ENCODE results near the gene RNF19B. TPM values are rescaled to one million over a fixed set of nuclear protein-coding genes. Genes with fewer than 3 reads are reported as not detected.
"Not testable (repeated sequence)": the region's sequence is repeated elsewhere in the genome, so short reads cannot be mapped to it uniquely, and the experiment has no call there.

Gene RNF19B
- total and polyA plus RNA-seq, 9 donors, result 6.8 to 11.1 (median 9.7) TPM

GRCh38 chr1:33005117-33005837 lies 40.7 kb upstream of the RNF19B start:
- no CpG with 5 or more reads among the region's 2 CpGs for WGBS (ENCODE audit: insufficient coverage)
- H3K27ac ChIP-seq (ENCODE audit: low read length), result no peak overlapping the region

DNA sequence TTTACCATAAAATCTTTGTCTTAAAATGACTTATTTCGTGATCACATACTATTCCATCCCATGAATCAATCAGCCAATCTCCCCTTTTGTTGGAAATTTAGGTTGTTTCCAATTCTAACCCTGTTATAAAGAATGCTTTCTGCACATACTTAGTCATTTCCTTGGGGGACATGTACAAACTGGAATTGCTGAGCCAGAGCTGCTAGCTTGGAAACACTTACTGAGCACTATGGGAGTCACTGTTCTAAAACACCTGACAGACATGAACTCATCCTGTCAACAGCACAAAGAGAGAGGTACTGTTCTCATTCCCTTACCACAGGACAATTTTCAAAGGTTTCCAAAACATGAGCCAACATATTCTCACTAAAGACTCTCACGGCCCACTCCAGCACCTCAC lies 40.0 kb upstream of the RNF19B start:
- peaks cover 2% of the 10 kb centered on the region for H3K4me1 ChIP-seq (ENCODE audit: control insufficient read depth, insufficient read depth, low read length)
- H3K27ac ChIP-seq (ENCODE audit: low read length), result no peak overlapping the region
- no peaks in the 10 kb centered on the region for H3K9me3 ChIP-seq (replicated peaks; ENCODE audit: control insufficient read depth, low read depth, low read length)
- H3K27me3 ChIP-seq (ENCODE audit: control insufficient read depth, insufficient read depth, low read length), result no peaks in the 10 kb centered on the region
- H3K36me3 ChIP-seq (ENCODE audit: control insufficient read depth, insufficient read depth, low read length), result peaks cover 25% of the 10 kb centered on the region
- WGBS (ENCODE audit: insufficient coverage), result 20% methylated on average over 1 of the region's 2 CpGs
- H3K4me3 ChIP-seq (ENCODE audit: low read length), result no peak overlapping the region
- no peak for DNase-seq

More at GRCh38 chr1:33005117-33005837, 40.7 kb upstream of the RNF19B start:
- H3K9me3 ChIP-seq (replicated peaks; ENCODE audit: control insufficient read depth, low read depth, low read length), result no peaks in the 10 kb centered on the region
- H3K36me3 ChIP-seq (ENCODE audit: control insufficient read depth, insufficient read depth, low read length), result peaks cover 27% of the 10 kb centered on the region
- H3K27me3 ChIP-seq (ENCODE audit: control insufficient read depth, insufficient read depth, low read length), result no peaks in the 10 kb centered on the region
- no peak overlapping the region for H3K4me3 ChIP-seq (ENCODE audit: low read length)
- no peak for DNase-seq
- peaks cover 2% of the 10 kb centered on the region for H3K4me1 ChIP-seq (ENCODE audit: control insufficient read depth, insufficient read depth, low read length)

- Histone ChIP-seq H3K27ac (ENCODE audit: low read length) (no peak overlapping the region), H3K36me3 (ENCODE audit: control insufficient read depth, insufficient read depth, low read length) (peaks cover 16% of the 10 kb centered on the region), H3K27me3 (ENCODE audit: control insufficient read depth, insufficient read depth, low read length) (no peaks in the 10 kb centered on the region), H3K9me3 (replicated peaks; ENCODE audit: control insufficient read depth, low read depth, low read length) (no peaks in the 10 kb centered on the region), H3K4me1 (ENCODE audit: control insufficient read depth, insufficient read depth, low read length) (peaks cover 10% of the 10 kb centered on the region), H3K4me3 (ENCODE audit: low read length) (no peak overlapping the region)
- 100% methylated on average over 1 of the region's 4 CpGs for WGBS (ENCODE audit: insufficient coverage)
- no peak for DNase-seq
Measured at GRCh38 chr1:33003657-33004056, 39.0 kb upstream of the RNF19B start.

DNA sequence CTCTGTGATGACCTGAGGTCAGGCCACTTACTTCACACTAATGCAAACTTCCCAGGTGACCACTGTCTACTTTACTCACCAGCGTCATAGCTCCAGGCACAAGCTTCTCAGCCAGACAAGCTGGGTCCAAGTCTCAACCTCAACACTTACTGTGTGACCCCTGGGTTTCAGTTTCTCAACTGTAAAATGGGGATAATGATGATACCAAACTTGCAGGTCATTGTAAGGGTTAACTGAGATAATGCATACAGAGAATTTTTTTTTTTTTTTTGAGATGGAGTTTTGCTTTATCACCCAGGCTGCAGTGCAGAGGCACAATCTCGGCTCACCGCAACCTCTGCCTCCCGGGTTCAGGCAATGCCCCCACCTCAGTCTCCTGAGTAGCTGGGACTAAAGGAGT lies 37.4 kb upstream of the RNF19B start:
- Histone ChIP-seq H3K36me3 (ENCODE audit: control insufficient read depth, insufficient read depth, low read length) (peaks cover 3% of the 10 kb centered on the region), H3K4me3 (ENCODE audit: low read length) (no peak overlapping the region), H3K27ac (ENCODE audit: low read length) (no peak overlapping the region), H3K9me3 (replicated peaks; ENCODE audit: control insufficient read depth, low read depth, low read length) (no peaks in the 10 kb centered on the region), H3K27me3 (ENCODE audit: control insufficient read depth, insufficient read depth, low read length) (no peaks in the 10 kb centered on the region), H3K4me1 (ENCODE audit: control insufficient read depth, insufficient read depth, low read length) (peaks cover 24% of the 10 kb centered on the region)
- no peak for DNase-seq
- no CpG with 5 or more reads among the region's 4 CpGs for WGBS (ENCODE audit: insufficient coverage)

- Histone ChIP-seq H3K27ac (ENCODE audit: low read length) (no peak overlapping the region), H3K4me1 (ENCODE audit: control insufficient read depth, insufficient read depth, low read length) (peaks cover 28% of the 10 kb centered on the region), H3K9me3 (replicated peaks; ENCODE audit: control insufficient read depth, low read depth, low read length) (no peaks in the 10 kb centered on the region), H3K4me3 (ENCODE audit: low read length) (no peak overlapping the region), H3K27me3 (ENCODE audit: control insufficient read depth, insufficient read depth, low read length) (no peaks in the 10 kb centered on the region), H3K36me3 (ENCODE audit: control insufficient read depth, insufficient read depth, low read length) (peaks cover 3% of the 10 kb centered on the region)
- DNase-seq, result no peak
- WGBS (ENCODE audit: insufficient coverage), result 100% methylated on average over 1 of the region's 2 CpGs
Measured at GRCh38 chr1:33001282-33001681, 36.7 kb upstream of the RNF19B start.

DNA sequence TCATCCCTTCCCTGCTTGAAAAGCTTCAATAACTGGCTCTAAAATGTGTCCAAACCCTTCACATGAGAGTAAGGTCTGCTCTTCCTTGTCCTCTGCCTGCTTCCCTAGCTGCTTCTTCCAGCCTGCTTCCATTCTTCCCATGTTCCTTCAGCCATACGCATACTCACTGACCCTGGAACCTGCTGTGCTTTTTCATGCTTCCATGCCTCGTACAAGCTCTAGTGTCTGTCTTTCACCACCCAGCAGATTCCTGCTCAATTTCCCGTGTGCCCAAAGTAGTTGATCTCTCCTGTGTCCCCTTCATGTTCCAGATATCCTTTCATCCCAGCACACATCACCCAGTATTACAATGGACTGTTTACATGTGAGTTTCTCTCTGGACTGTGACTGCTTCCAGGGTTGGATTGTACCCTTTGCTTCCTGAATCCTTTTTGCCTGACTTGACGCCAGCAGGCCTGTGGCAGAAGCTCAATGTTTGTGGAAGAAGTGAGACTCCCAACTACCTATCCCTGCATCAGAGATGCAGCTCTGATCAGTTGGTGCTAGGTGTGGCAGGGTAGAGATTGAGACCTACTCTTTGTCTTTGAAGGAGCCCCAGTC lies 35.9 kb upstream of the RNF19B start:
- no peaks in the 10 kb centered on the region for H3K9me3 ChIP-seq (replicated peaks; ENCODE audit: control insufficient read depth, low read depth, low read length)
- H3K27me3 ChIP-seq (ENCODE audit: control insufficient read depth, insufficient read depth, low read length), result no peaks in the 10 kb centered on the region
- DNase-seq, result no peak
- no peak overlapping the region for H3K27ac ChIP-seq (ENCODE audit: low read length)
- no peak overlapping the region for H3K4me3 ChIP-seq (ENCODE audit: low read length)
- peaks cover 28% of the 10 kb centered on the region for H3K4me1 ChIP-seq (ENCODE audit: control insufficient read depth, insufficient read depth, low read length)
- H3K36me3 ChIP-seq (ENCODE audit: control insufficient read depth, insufficient read depth, low read length), result peaks cover 3% of the 10 kb centered on the region
- 66% methylated on average over 4 of the region's 4 CpGs for WGBS (ENCODE audit: insufficient coverage)

GRCh38 chr1:32998997-32999396 lies 34.4 kb upstream of the RNF19B start:
- Histone ChIP-seq H3K27ac (ENCODE audit: low read length) (no peak overlapping the region), H3K9me3 (replicated peaks; ENCODE audit: control insufficient read depth, low read depth, low read length) (no peaks in the 10 kb centered on the region), H3K4me1 (ENCODE audit: control insufficient read depth, insufficient read depth, low read length) (peaks cover 31% of the 10 kb centered on the region), H3K4me3 (ENCODE audit: low read length) (no peak overlapping the region), H3K27me3 (ENCODE audit: control insufficient read depth, insufficient read depth, low read length) (no peaks in the 10 kb centered on the region), H3K36me3 (ENCODE audit: control insufficient read depth, insufficient read depth, low read length) (peaks cover 3% of the 10 kb centered on the region)
- WGBS (ENCODE audit: insufficient coverage), result 22% methylated on average over 4 of the region's 4 CpGs
- DNase-seq, result peak; percentile 47

GRCh38 chr1:32998064-32998463 lies 33.5 kb upstream of the RNF19B start:
- H3K4me1 ChIP-seq (ENCODE audit: control insufficient read depth, insufficient read depth, low read length), result peaks cover 37% of the 10 kb centered on the region
- H3K27me3 ChIP-seq (ENCODE audit: control insufficient read depth, insufficient read depth, low read length), result no peaks in the 10 kb centered on the region
- H3K9me3 ChIP-seq (replicated peaks; ENCODE audit: control insufficient read depth, low read depth, low read length), result no peaks in the 10 kb centered on the region
- peaks cover 3% of the 10 kb centered on the region for H3K36me3 ChIP-seq (ENCODE audit: control insufficient read depth, insufficient read depth, low read length)
- DNase-seq, result peak; percentile 34
- WGBS (ENCODE audit: insufficient coverage), result 66% methylated on average over 5 of the region's 5 CpGs
- H3K4me3 ChIP-seq (ENCODE audit: low read length), result no peak overlapping the region
- H3K27ac ChIP-seq (ENCODE audit: low read length), result no peak overlapping the region

DNA sequence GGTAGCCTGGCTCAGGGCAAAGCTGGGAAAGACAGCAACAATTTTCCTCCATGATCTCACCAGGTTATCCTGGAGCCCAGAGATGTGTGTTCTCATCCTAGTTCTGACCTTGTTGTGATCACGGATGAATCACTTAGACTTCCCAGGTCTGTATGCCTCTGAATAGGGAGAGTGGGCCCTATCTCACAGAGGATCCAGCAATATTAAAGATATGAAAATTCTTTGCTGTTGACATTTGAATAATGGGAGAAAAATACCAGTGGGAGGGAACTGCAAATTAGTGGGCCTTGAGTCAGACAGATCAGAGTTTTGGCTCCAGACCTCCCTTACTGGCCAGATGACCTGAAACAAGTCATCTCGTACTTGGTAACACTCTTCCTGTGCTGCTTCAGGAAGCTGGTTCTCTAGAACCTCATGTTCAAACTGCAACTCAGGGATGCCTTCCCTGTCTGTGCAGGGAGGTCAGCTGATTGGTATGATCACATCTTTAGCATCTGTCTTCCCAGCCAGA lies 32.8 kb upstream of the RNF19B start:
- Histone ChIP-seq H3K27ac (ENCODE audit: low read length) (no peak overlapping the region), H3K36me3 (ENCODE audit: control insufficient read depth, insufficient read depth, low read length) (peaks cover 1% of the 10 kb centered on the region), H3K27me3 (ENCODE audit: control insufficient read depth, insufficient read depth, low read length) (no peaks in the 10 kb centered on the region), H3K4me3 (ENCODE audit: low read length) (no peak overlapping the region), H3K9me3 (replicated peaks; ENCODE audit: control insufficient read depth, low read depth, low read length) (no peaks in the 10 kb centered on the region), H3K4me1 (ENCODE audit: control insufficient read depth, insufficient read depth, low read length) (peaks cover 43% of the 10 kb centered on the region)
- WGBS (ENCODE audit: insufficient coverage), result no CpG with 5 or more reads among the region's 2 CpGs
- DNase-seq, result no peak

DNA sequence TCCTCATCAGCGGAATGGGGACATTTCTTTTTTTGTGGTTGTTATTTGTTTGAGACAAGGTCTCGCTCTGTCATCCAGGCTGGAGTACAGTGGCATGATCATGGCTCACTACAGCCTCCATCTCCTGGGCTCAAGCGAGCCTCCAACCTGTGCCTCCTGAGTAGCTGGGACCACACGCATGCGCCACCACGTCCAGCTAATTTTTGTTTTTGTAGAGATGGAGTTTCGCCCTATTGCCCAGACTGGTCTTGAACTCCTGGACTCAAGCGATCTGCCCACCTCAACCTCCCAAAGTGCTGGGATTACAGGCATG lies 28.7 kb upstream of the RNF19B start:
- Histone ChIP-seq H3K4me1 (ENCODE audit: control insufficient read depth, insufficient read depth, low read length) (peaks cover 45% of the 10 kb centered on the region), H3K27ac (ENCODE audit: low read length) (peak overlapping the region; percentile 13)
- not testable (repeated sequence) for H3K4me3 ChIP-seq (ENCODE audit: low read length); H3K27me3 ChIP-seq (ENCODE audit: control insufficient read depth, insufficient read depth, low read length); DNase-seq; H3K36me3 ChIP-seq (ENCODE audit: control insufficient read depth, insufficient read depth, low read length); H3K9me3 ChIP-seq (replicated peaks; ENCODE audit: control insufficient read depth, low read depth, low read length)
- 90% methylated on average over 3 of the region's 8 CpGs for WGBS (ENCODE audit: insufficient coverage)

Data from muscle of leg (tissue), 11 donors.